KOPT-K1 (cell line): ENCODE results near the gene ORMDL3.

Experiments
- H3K27ac ChIP-seq: fragments of 200-600 bp; sonication (generic); 2 replicates; pipeline ENCODE4 v1.5.1; 2016; ENCODE audit warnings: antibody characterized with exemption, mild to moderate bottlenecking, low read depth, low read length; ENCODE audit not compliant: poor library complexity, severe bottlenecking
- H3K36me3 ChIP-seq: fragments of 200-600 bp; sonication (generic); 2 replicates; pipeline ENCODE4 v1.5.1; 2017; ENCODE audit warnings: antibody characterized with exemption, mild to moderate bottlenecking, low read length, moderate library complexity; ENCODE audit not compliant: insufficient read depth
- H3K9me3 ChIP-seq: fragments of 200-600 bp; sonication (generic); 2 replicates; pipeline ENCODE4 v1.5.1; 2017; ENCODE audit warnings: antibody characterized with exemption, low read length, mild to moderate bottlenecking; ENCODE audit not compliant: insufficient read depth, poor library complexity, severe bottlenecking

Gene ORMDL3

GRCh38 chr17:39938140-39938869, 10.9 kb upstream of the ORMDL3 start:
- H3K9me3 ChIP-seq, result no peaks in the 10 kb centered on the region
- no peak overlapping the region for H3K27ac ChIP-seq
- H3K36me3 ChIP-seq, result no peaks in the 10 kb centered on the region

GRCh38 chr17:39937447-39937846, 10.0 kb upstream of the ORMDL3 start:
- Histone ChIP-seq H3K27ac (no peak overlapping the region), H3K9me3 (no peaks in the 10 kb centered on the region), H3K36me3 (no peaks in the 10 kb centered on the region)

GRCh38 chr17:39935909-39936308, 8.5 kb upstream of the ORMDL3 start:
- H3K27ac ChIP-seq, result no peak overlapping the region

GRCh38 chr17:39934324-39934723, 6.9 kb upstream of the ORMDL3 start:
- Histone ChIP-seq H3K27ac (no peak overlapping the region), H3K9me3 (no peaks in the 10 kb centered on the region), H3K36me3 (no peaks in the 10 kb centered on the region)

More at GRCh38 chr17:39935909-39936308, 8.5 kb upstream of the ORMDL3 start:
- H3K36me3 ChIP-seq, result no peaks in the 10 kb centered on the region
- no peaks in the 10 kb centered on the region for H3K9me3 ChIP-seq

GRCh38 chr17:39933912-39934311, 6.5 kb upstream of the ORMDL3 start:
- Histone ChIP-seq H3K36me3 (no peaks in the 10 kb centered on the region), H3K9me3 (no peaks in the 10 kb centered on the region), H3K27ac (no peak overlapping the region)

GRCh38 chr17:39929646-39930407, 2.4 kb upstream of the ORMDL3 start:
- Histone ChIP-seq H3K36me3 (peaks cover 8% of the 10 kb centered on the region), H3K9me3 (no peaks in the 10 kb centered on the region), H3K27ac (no peak overlapping the region)

GRCh38 chr17:39928858-39929645, 1.7 kb upstream of the ORMDL3 start:
- peak overlapping the region; percentile 99 for H3K27ac ChIP-seq
- H3K9me3 ChIP-seq, result no peaks in the 10 kb centered on the region
- H3K36me3 ChIP-seq, result peaks cover 16% of the 10 kb centered on the region

- Histone ChIP-seq H3K36me3 (peaks cover 25% of the 10 kb centered on the region), H3K9me3 (no peaks in the 10 kb centered on the region), H3K27ac (peak overlapping the region; percentile 99)
These were observed 792 bp upstream of the ORMDL3 start for GRCh38 chr17:39927929-39928857.

- Histone ChIP-seq H3K9me3 (no peaks in the 10 kb centered on the region), H3K36me3 (peaks cover 40% of the 10 kb centered on the region), H3K27ac (peak overlapping the region; percentile 99)
These were observed 757 bp downstream of the ORMDL3 start for GRCh38 chr17:39926588-39927100.

- peaks cover 45% of the 10 kb centered on the region for H3K36me3 ChIP-seq
- peak overlapping the region; percentile 99 for H3K27ac ChIP-seq
- no peaks in the 10 kb centered on the region for H3K9me3 ChIP-seq
These were observed 1.2 kb downstream of the ORMDL3 start for GRCh38 chr17:39926135-39926587.

- Histone ChIP-seq H3K27ac (peak overlapping the region; percentile 99), H3K36me3 (peaks cover 51% of the 10 kb centered on the region), H3K9me3 (no peaks in the 10 kb centered on the region)
These were observed 1.9 kb downstream of the ORMDL3 start for GRCh38 chr17:39925282-39926134.

GRCh38 chr17:39924691-39925055, 2.7 kb downstream of the ORMDL3 start:
- peak overlapping the region; percentile 99 for H3K27ac ChIP-seq
- peaks cover 59% of the 10 kb centered on the region for H3K36me3 ChIP-seq

GRCh38 chr17:39923836-39924690, 3.3 kb downstream of the ORMDL3 start:
- Histone ChIP-seq H3K36me3 (peaks cover 65% of the 10 kb centered on the region), H3K9me3 (no peaks in the 10 kb centered on the region), H3K27ac (peak overlapping the region; percentile 99)

More at GRCh38 chr17:39924691-39925055, 2.7 kb downstream of the ORMDL3 start:
- H3K9me3 ChIP-seq, result no peaks in the 10 kb centered on the region
